GM18868 (cell line): Measurements from ENCODE around the gene ZNF394.
"Not testable (repeated sequence)": the region's sequence is repeated elsewhere in the genome, so short reads cannot be mapped to it uniquely, and the experiment has no call there.

Experiments used
- ATAC-seq: cut with Tn5 transposase; IDR thresholded peaks from one replicate; pipeline ENCODE4 v1.9.1; 2021; ENCODE audit warnings: mild to moderate bottlenecking, moderate library complexity; ENCODE audit not compliant: unreplicated experiment

Gene ZNF394

DNA sequence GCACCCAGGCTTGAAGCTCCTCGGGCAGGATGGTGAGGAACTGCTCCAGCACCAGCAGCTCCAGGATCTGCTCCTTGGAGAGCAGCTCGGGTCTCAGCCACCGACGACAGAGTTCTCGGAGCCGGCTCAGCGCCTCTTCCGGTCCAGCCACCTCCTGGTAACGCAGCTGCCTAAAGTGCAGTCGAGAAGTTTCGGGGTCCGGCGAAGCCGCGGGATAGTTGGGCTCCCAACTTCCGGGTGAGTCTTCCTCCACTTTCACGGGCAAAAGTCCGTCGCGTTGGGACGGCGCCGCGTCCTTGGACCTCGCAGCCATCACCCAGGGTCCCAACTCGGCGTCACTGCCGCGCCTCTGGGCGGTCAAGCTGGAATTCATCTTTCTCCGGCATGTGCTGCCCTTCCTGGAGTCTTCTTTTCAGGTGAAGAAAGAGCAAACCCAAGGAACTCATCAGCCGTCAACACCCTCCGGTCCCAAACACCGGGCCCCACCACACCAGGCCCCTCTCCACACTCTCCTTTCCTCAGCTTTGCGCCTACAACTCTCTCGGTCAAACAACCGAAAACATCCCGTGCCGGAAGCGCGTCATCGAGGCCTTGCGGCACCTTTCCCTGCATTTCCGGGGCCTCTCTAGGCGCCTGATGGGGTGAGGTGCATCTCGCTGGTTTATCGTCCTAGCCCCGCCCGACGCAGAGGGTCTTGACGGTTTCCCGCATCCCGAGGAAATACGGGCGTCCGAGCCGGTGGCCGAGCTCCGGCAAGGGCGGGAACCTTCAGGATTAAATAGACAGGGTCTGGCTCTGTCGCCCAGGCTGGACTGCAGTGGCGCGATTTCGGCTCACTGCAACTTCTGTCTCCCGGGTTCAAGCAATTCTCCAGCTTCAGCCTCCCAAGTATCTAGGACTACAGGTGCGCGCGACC lies at the start of gene ZNF394:
TSS of gene ZNF394 (minus strand) at position 561 of the 916 bp plus-strand sequence. CDS start at position 373, 188 bp downstream.
- peak; percentile 45 for ATAC-seq

DNA sequence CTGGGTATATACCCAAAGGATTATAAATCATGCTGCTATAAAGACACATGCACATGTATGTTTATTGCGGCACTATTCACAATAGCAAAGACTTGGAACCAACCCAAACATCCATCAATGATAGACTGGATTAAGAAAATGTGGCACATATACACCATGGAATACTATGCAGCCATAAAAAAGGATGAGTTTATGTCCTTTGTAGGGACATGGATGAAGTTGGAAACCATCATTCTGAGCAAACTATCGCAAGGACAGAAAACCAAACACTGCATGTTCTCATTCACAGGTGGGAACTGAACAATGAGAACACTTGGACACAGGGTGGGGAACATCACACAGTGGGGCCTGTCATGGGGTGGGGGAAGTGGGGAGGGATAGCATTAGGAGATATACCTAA lies 49.5 kb upstream of the ZNF394 start:
- not testable (repeated sequence) for ATAC-seq

DNA sequence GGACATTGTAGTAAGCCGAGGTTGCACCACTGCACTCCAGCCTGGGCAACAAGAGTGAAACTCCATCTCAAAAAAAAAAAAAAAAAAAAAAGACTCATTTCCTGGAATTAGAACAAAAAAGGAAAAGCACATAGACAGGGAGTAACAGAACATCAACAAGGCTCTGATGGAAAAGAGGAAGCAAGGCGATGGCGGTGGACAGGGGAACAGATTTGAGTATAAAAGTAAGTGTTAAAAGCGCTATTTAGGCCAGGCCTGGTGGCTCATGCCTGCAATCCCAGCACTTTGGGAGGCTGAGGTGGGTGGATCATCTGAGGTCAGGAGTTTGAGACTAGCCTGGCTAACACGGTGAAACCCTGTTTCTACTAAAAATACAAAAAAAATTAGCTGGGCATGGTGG lies 45.2 kb upstream of the ZNF394 start:
- not testable (repeated sequence) for ATAC-seq

DNA sequence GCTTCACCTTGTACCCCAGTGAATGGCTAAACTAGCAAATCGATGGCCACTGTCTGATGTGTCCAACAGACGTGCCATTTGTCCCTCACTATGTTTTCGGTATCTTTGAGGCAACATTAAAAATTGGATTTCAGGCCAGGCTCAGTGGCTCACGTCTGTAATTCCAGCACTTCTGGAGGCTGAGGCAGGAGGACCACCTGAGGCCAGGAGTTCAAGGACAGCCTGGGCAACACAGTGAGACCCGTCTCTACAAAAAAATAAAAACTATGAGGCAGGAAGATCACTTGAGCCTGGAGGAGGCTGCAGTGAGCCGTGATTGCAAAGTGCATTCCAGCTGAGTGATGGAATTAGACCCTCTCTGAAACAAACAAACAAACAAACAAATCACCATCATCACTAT lies 43.8 kb upstream of the ZNF394 start:
- ATAC-seq, result no peak

DNA sequence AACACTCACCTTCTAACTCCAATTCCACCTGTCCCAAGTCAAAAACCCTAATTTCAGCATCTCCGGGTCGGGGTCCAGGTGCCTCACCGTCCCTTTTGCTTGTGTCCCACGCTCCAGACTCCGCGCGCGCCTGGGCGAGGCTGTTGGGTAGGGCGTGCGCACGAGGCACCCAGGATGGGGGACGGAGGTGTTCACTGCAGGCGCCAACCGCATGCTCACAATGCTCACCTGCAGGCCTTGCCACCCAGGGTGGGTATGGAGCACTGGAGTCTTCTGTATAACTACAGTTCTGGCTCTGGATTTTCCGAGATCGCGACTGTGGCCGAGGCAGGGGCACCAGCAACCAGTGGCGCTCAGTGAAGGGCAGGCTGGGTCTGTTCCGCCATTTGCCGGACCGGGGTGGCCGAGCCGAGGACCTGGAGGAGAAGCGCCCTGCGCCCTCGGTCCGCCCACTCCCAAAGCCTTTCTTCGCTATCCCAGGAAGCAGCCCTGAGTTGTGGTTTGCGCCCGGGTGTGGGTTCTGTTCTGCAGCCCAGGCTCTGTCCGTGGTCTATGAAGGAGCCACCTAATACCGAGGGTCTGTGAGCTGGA lies 43.1 kb upstream of the ZNF394 start:
- no peak for ATAC-seq

DNA sequence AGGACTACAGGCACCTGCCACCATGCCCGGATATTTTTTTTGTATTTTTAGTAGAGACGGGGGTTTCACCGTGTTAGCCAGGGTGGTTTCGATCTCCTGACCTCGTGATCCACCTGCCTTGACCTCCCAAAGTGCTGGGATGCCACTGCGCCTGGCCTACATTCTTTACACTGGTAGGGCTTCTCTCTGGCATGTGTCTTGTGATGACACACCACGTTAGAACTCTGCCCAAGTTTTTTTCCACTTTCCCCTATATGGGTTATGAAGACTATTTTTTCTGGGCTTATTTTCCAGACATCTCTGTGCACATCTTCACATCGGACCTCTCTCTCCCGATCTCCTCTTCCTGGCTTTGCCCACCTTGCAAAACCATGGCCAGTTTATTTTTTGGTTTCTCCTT lies 41.1 kb upstream of the ZNF394 start:
- no peak for ATAC-seq

DNA sequence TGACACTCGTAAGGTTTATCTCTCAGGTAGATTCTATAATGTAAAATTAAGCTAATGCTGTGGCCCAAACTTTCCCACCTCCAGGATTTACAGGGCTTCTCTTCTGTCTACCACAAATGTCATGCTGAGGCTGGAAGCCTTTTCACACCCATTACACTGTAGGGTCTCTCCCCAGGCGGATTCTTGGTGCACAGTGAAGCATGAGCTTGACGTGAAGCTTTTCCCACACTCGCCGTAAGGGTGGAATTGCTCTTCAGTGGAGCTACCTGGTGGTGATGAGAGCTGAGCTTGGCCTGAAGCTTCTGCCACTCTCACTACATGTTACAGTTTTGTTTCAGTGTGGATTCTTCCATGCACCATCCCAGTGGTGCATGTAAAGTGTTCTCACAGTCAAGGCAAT lies 40.5 kb upstream of the ZNF394 start:
- no peak for ATAC-seq

DNA sequence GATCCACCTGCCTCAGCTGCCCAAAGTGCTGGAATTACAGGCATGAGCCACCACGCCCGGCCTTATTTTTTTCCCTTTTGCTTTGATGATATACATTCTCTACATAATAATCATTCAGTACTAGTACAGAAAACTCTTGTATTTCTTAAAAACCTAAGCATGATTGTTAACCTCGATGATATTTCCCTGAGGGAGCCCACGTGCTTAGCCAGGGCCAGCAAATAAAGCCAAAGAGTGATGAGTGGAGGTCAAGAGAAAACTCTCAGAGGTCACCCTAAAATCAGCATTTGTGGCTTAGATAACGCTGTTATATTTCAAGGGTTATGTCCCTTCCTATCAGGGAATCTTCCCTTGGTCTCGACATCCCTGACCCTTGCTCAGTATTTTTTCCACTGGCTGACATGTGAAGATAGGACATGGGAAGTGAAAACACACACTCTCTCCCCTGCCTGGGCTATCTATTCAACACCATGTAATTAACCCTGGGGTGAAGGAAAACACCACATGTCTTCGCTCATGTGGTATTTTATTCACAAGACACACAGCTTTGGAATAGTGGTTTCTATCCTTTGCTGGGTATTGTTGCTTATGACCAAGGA lies 39.2 kb upstream of the ZNF394 start:
- no peak for ATAC-seq

DNA sequence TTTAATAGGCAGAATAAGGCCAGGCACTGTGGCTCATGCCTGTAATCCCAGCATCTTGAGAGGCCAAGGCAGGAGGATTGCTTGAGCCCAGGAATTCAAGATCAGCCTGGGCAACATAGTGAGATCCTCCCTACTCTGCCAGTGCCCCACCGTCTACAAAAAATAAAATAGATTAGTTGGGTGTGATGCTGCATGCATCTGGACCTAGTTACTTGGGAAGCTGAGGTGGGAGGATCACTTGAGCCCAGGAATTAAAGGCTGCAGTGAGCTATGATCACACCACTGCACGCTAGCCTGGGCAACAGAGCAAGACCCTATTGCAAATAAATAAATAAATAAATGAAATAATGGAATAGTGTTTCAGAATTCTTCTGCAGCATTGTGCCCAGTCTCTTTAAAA lies 35.6 kb upstream of the ZNF394 start:
- no peak for ATAC-seq

DNA sequence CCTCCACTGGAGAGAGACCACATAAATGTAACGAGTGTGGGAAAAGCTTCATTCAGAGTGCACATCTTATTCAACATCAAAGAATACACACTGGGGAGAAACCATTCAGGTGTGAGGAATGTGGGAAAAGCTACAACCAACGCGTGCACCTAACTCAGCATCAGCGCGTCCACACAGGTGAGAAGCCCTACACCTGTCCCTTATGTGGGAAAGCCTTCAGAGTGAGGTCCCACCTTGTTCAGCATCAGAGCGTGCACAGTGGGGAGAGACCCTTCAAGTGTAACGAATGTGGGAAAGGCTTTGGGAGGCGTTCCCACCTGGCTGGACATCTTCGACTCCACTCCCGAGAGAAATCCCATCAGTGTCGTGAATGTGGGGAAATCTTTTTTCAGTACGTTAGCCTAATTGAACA lies 31.3 kb upstream of the ZNF394 start:
- ATAC-seq, result no peak

DNA sequence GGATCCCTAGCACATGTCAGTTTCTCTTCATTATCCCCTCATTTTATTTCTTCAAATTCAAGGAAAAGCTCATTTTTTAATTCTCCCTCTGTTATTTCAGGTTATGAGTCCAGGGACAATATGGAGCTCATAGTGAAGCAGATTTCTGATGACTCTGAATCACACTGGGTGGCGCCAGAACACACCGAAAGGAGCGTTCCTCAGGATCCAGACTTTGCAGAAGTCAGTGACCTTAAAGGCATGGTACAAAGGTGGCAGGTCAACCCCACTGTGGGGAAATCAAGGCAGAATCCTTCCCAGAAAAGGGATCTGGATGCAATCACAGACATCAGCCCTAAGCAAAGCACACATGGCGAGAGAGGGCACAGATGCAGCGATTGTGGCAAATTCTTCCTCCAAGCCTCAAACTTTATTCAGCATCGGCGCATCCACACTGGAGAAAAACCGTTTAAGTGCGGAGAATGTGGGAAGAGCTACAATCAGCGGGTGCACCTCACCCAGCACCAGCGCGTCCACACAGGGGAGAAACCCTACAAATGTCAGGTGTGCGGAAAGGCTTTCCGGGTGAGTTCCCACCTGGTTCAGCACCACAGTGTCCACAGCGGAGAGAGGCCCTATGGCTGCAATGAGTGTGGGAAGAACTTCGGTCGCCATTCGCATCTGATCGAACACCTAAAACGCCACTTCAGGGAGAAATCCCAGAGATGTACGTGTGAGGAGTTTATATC lies 25.8 kb upstream of the ZNF394 start:
- ATAC-seq, result no peak

DNA sequence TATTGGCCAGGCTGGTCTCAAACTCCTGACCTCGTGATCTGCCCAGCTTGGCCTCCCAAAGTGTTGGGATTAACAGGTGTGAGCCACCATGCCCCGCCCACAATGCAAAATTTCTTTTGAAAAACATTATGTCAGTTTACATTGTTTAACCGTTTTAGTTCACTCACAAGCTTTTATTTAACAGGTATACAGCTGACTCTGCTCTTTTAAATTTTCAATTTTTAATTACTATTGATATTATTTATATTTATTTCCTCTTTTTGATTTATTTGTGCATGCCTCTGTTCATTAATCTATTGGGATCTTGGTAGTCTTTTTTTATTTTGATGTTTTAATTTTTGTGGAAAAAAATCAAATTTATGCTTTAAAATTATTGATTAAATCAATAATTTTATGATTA lies 21.3 kb upstream of the ZNF394 start:
- no peak for ATAC-seq

DNA sequence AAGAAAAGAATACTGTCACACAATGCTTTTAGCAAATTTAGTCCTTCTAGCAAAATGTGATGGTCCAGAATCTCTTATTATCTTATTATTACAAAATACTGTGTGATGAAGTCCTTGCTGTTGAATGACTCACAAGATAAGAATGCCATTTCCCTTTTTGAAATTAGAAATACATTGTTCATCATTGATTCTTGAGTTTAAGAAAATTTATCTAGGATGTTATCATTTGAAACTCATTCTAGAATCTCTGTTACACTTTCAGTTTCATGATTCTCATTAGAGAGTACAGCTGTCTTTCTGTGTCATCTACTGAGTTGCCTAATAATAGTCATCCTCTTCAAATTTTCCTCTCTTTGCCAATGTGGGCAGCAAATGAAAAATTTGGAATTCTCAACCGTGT lies 14.0 kb upstream of the ZNF394 start:
- no peak for ATAC-seq

DNA sequence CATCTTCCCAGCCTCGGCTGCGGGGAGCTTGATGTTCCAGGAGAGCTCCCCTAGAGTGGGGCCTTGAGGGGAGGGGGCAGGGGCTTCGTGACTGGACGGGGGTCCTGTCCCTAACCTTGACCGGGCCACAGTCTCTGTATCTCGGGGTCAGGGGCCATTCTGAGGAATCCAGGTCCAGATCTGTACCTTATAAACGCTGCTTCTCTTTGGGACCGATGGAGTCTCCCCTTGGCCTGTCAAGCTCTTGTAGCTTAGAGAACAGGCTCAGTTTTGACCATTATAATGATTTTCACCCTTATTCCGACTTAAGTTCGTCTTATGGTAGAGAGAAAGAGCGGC lies 5.2 kb upstream of the ZNF394 start:
- no peak for ATAC-seq

DNA sequence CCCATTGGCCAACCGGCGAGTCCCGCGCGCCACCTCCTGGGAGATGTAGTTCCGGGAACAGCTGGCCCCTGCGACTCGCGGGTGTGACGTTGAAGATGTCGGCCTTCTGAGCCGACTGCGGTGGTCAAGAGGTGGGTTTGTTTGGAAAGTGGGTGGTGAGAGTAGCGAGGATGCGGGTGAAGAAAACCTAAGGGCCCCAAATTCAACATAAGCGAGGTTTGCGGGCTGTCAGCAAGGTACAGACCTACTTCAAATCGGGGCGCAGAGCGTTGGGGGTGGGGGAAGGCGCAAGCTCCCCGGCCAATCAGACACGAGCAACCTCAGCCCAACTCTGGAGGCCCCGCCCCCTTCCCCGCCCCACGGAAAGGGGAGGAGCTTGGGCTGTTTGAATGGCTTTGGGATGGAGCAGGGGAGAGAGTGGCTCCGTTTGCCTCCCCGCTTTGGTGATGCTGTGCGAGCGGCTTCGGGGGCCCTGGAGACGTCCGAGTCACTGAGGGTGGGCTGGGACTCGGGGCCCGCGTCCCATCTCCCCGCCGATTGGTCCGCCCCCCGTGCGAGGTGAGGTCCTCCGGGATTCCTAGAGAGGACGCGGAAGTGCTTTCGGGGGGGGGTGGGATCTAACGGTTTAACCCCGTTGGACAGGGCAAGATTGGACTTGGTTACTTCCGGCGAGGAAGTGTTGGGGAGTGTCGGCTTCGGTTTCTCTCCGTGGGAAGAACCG lies 4.7 kb upstream of the ZNF394 start, which contains the start of gene ZKSCAN5:
TSS of gene ZKSCAN5 (plus strand) at position 60 of the 721 bp plus-strand sequence. CDS start 1,383 bp downstream, outside the sequence.
- ATAC-seq, result peak; percentile 70

DNA sequence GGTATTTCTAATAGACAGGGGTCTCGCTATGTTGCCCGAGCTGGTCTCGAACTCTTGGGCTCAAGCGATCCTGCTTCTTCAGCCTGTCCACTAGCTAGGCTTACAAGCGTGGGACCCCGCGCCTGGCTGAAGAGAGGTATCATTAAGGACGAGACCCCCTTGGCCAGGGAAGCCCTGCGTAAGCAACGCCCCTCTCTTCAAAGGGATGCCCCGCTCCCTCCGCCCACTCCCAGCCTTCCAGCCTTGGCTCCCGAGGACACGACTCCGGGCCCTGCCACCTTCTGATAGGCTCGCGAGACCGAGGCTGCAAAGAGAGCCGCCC lies 4.2 kb upstream of the ZNF394 start:
- ATAC-seq, result peak; percentile 86

DNA sequence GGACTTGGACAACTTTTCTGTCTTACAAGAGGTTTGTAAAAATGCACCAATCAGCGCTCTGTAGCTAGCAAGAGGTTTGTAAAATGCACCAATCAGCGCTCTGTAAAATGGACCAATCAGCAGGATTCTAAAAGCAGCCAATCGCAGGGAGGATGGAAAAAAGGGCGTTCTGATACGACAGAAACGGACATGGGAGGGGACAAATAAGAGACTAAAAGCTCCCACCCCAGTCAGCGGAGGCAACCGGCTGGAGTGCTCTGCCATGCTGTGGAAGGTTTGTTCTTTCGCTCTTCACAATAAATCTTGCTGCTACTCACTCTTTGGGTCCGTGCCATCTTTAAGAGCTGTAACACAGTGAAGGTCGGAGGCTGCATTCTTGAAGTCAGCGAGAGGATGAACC lies 1.2 kb upstream of the ZNF394 start:
- not testable (repeated sequence) for ATAC-seq

DNA sequence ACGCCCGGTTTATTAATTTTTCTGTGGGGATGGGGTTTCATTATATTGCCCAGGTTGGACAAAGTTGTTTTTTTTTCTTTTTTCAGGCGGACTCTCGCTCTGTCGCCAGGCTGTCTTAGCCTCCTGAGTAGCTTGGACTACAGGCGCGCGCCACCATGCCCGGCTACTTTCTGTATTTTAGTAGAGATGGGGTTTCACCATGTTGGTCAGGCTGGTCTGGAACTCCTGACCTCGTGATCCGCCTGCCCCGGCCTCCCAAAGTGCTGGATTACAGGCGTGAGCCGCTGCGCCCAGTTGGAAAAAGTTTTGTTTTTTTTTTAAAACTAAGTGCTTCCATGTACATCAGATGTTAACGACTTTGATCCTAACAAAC lies 542 bp upstream of the ZNF394 start:
- no peak for ATAC-seq

DNA sequence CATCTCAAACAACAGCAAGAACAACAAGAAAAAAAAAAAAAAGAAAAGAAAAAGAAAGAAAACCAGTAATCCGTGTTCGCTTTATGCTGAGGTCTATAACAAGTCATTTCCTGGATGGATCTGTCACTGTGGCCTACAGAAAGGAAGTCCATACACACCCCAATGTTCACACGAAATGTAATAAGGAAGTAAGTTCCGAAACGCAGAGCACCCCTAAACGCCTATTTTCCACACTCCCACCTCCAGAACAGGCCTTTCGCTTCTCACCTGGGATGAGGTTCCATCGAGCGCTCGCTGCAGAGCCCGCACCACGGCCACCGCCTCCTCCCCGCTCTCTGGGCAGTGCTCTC lies 735 bp downstream of the ZNF394 start:
- ATAC-seq, result peak; percentile 4

DNA sequence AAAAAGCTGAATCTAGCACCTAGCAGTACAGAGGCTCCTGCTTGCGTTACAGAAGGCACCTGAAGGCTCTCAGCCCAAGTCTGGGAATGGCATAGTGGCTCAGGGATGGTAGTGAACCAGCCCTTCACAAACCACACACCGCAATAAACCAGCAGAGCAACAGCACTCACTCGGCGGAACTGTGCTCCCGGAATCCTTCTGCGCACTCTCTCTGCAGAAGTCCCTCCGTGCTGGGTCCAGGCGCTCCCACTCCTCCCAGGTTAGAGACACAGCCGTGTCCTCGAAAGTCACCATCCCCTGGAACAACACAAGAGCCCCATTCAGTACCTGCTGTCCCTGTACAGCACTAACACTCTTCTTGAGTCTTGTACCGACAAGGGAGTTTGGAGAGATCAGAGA lies 1.5 kb downstream of the ZNF394 start:
- no peak for ATAC-seq
